SKM-1 (cell line): ENCODE data around the gene TPM1.

Experiments
- DNase-seq: peaks from one replicate; lab custom pipeline; 2025; ENCODE audit not compliant: unreplicated experiment; lab: John Stamatoyannopoulos, UW

Gene TPM1

DNA sequence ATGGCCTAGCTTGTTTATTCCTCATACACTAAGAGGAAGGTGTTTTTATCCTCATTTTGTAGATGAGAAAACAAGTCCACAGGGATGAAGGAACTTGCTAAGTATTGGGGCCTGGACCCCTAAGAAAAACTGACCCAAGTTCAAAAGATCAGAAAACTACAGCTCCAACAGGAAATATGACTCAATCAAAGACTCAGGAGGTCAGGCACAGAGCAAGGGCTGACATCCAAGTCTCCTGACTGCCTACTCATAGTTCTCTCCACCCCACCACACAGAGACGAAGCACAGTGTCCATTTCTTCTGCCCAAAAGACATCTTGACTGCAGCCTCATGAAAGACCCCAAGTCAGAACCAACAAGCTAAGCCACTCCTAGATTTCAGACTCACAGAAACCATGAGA, 26.9 kb upstream of the TPM1 start:
- no peak for DNase-seq

DNA sequence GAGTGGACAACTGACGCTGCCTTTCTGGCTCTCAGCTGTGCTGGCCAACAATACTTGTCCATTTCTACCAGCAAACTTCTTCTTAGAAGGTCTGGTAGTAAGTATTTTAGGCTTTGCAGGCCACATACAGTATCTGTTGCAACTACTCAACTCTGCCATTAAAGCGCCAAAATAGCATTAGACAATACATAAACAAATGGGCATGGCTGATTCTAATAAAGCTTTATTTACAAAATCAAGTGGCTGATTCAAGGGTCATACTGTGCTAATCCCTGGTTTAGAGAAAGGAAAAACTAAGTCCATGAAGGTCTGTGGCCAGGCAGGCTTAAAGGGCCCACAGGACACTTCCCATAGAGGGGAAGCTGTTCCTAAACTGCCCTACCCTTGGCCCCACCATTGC, 26.3 kb upstream of the TPM1 start:
- DNase-seq: no peak

DNA sequence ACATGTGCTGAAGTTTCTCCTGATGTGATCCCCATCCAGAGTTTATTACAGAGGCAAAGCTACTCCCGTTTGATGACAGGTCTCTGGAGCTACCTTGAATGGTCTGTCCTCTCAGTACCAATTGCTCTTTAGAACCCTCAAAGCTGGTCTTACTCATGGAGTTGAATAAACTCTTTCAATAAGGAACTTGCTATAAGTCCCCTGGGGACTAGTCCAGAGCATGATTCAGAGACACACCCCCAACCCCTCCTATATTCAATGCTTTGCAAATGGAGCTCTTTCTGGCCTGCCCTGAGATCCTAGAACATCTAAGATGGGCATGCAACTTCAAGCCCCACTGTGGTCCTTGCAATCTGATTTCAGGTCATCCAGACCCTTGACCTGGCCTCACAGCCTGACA, 23.9 kb upstream of the TPM1 start:
- DNase-seq: no peak

DNA sequence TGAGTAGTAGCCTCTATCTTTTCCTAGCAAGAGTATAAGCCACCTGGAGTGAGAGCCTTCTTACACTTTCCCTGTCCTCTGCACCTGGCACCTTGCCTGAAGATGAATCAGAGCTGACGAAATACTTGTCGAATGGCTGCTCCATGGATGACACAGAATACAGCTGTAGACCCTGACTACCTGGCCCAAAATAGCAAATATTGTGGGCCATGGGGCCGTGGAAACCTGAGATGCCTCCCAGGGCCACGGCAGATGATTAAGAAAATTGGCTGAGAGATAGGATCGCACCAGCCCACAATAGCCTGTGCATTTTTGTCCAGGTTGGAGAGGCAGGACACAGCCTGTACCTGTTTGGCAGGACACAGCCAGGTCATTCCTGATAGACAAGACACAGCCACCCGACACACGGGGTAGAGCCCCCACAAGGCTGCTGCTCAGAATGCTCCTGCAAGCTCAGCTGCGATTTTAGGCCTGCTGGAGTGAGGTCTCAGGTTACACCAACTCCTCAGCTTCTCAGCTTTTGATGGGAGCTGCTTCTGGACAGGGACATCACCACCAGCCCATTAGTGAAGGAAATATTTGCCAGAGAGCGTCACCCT, 22.9 kb upstream of the TPM1 start:
- DNase-seq: no peak

DNA sequence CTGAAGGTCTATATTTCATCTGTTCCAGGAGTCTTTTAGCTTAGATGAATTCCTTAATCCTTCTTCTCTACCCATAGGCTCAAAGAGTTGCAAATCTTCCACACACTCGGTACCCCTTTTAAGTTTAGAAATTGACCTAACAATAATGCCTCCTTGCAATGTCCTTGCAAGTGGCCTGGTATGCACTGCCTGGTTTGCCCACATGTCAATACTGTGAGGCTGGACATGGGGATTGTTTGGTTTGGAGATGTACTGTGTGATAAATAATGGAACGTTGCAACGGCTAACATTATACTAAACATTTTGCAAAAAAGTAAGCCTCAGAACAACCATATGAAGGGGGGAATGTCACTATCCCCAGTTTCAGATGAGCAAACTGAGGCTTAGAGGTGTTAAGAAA, 22.4 kb upstream of the TPM1 start:
- DNase-seq: no peak

DNA sequence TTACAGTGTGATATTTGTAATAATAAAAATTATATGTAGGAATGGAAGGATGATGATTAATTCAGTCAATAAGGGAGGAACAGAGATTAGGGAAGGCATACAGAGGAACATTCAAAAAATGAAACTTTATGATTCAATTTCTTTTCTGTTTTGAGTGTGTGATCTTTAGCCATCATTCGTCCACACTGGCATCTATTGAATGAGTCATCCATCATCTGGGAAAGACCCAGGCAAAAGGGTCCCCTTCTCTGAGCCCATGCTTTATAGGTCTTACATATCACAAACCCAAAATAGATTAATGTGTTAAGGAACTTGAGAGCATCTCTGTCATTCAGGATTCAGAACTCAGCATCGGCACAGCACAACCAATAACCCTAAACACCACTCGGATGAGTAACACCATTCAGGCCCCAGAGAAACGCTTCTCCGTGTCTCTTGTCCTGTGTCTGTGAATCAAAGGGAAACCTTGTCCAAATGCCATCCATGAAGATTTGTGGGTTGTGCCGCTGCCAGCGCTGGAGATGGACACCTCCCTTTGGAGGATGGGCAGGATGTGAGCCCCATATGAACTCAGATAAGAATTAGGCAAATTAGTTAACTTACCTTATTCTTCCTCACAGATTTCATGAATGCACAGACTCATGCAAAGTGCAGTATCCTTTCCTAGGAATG, 21.7 kb upstream of the TPM1 start:
- no peak for DNase-seq

DNA sequence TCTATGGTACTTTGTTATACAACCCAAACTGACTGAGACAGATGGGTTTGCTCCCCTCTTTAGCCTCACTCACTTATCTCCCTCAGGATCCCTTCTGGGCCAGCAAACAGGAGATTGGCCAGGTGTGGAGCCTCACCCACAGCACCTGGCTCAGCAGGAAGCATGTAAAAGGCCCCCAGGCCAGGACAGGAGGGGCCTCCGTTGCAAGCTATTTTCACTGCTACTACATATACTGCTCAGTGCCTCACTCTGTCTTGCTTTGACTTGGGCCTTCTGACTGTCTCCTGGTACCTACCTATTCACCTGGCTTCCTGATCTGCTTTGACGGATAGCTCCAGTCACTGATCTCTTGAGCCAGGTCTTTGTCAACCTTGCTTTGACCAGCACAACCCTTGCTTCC, 20.4 kb upstream of the TPM1 start:
- no peak for DNase-seq

DNA sequence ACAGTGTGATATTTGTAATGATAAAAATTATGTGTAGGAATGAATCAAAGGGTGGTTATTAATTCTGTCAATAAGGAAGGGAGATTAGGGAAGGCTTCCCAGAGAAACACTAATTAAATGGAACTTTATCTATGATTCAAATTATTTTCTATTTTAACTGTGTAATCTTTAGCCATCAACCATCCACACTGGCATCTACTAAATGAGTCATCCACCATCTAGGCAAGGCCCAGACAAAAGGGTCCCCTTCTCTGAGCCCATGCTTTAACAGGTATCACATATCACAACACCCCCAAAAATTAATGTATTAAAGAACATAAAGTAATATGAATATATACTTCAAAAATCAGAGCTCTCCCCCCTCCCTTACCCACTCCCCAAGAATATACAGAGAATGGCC, 19.9 kb upstream of the TPM1 start:
- no peak for DNase-seq

DNA sequence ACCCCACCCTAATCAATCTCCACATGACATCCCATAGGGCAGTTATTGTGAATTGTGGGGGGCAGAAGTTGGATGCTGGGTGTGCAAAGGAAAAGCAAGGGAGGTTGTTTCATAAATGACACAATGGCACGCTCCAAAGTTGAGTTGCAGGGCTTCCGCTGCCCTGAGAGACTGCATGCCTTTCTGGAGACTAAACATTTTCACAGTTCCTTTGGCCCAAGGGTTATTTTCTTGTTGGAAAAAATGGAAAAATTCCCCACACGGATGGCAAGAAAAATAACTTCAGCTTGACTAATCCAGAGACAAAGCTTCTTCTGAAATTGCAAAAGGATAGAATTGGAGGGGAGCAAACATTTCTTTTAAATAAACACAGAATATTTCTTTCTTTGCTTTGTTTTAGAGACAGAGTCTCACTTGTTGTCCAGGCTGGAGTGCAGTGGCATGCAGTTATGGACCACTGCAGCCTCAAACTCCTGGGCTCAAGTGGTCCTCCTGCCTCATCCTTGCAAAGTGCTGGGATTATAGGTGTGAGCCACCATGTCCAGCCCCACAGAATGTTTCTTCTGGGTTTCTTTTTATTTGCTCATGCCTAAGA, 19.1 kb upstream of the TPM1 start:
- DNase-seq: no peak

DNA sequence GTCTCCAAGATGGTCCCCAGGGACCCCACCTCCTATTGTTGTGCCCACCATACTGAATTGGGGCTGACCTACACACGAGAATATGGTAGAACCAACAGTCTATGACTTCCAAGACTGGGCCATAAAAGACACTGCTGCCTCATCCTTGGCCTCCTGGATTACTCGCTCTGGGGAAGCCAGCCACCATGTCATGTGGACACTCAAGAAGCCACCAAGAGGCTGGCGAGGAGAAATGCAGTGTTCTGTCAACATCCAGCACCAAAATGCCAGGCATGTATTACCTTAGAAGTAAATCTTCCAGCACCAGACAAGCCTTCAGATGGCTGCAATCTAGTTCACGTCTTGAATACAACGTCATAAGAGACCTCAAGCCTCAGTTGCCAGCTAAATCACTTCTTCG, 17.1 kb upstream of the TPM1 start:
- no peak for DNase-seq

DNA sequence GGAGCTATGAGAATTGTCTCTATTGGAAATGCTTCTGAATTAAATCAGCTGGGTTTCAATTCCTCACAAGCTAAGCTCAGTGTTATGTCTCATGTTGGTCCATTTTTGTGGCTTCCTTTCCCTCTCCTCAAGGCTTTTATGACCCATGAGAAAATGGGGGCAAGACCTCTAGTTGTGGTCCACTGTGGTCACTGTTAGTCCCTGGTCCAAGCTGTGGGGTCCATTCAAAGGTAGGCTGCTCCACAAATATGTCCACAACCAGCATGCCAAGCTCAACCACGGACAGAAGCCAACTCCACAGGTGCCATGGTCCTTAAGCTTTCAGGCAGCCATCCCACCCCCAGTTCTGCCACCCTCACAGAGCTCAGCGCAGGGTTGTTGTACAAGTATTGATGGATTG, 14.9 kb upstream of the TPM1 start:
- no peak for DNase-seq

DNA sequence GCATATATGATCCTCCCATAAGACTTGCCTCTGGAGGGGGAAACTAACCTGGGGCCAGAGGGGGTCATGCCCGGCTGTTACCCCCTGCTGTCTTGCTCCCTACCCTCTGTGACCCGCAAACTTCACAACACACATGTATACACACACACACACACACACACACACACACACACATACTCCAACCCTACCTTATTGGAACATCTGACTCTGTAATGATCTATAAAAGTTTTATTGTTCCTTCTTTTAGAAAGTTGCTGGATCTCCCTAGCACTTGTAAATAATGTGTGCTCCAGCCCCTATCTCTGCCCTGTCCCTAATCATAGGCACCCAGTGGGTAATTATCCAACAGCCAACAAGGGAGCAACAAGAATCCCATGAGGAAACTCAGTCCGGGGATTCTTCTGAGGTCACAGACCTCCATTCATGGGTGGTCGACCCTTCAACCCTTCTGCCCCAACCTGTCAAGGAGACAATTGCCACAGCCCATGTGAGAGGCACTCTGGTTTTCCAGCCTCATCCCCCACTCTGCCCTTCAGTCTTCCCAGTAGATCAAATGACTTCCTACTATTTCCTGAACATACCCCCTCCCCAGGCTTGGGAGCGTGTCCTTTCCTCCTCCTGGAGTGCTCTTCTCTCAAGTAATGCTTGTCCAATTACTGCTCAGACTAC, 14.0 kb upstream of the TPM1 start:
- DNase-seq: no peak

DNA sequence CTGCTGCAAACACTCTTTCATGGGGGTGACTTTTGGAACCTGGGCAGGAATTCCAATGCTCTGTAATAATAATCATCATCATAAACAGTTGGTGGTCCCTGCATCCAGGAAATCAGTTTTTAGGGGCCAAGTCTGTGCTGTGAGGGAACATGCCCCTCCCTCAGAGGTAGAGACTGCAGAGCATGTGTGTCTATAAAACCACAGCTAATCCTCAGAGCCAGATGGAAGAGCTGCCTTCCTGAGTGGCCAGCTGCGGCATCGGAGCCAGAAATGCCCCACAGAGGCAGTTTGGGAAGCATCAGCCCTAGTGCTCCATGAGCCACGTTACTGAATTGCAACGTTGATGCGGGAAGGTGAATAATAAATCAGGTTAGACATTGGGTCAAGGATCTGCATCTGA, 12.9 kb upstream of the TPM1 start:
- DNase-seq: no peak

DNA sequence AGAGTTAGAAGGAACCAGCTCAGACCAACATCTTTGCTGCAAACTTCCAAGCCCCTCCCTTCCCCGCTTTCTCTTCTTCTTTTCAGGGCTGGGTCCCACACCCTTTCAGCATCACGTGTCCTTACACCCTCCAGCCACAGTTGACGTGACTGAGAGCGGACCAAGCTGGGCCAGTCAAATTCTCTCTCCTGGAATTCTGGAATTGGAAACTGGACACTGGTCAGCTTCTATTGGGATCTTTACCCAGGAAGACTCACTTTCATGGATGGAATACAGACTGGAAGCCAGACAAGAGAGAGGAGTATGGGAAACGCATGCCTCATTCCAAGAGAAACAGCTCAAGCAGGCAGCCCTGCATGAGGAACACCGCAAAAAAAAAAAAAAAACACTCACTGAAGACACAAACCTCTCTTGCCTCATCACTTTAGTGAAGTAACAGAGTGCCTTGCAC, 12.4 kb upstream of the TPM1 start:
- no peak for DNase-seq

DNA sequence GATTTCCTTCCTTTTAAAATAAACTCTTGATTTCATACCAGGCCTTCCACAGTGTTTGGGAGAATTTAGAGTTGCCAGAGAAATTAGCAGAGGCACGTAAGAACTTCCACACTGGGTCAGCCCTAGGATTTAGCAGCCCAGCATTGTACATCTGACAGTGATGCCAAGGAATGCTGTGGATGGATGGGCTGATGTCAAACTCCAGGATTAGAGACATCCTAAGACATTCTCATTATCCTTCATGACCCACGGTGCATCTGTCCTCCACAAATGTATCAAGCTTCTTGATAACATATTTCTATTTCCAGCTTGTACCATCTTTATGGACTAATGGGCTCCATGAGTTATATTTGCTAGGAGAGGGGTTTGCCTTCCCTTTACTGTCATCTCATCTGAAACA, 8.0 kb upstream of the TPM1 start:
- DNase-seq: no peak

DNA sequence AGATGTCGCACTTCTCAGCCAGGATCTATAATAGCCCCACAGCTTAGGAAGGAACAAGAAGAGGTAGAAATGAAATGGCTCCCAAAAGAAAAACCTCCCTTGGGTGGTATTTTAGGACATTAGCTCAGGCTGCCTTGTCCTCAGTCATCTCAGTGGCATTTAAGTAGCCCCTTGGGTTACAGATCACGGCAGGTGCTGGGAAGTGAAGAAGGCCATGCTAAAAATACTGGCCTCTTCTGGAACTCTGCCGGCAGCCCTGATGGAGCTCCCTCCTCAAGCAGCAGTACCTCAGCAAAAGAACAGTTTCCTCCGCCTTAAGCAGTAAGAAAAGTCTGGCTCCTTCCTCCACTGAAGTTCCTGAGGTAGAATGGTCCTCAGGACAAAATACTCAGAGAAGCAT, 7.3 kb upstream of the TPM1 start:
- DNase-seq: no peak

DNA sequence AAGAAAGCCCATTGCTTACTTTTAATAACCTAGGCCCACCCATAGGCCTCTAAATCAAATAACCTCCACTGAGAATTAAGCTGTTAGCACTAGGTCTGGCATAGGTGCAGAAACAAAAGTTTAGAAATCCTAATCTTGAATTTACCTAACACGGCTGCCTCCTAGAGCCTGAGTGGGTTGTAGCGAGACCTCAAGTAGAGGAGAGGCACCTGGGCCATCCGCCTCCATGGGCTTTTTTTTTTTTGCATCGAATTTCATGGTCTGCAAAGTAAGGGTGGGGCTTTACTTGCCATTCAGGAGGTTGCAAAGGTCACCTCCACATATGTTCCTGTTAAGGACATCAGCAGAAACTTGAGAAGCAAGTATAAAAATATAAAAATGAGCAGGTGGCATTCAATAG, 6.6 kb upstream of the TPM1 start:
- no peak for DNase-seq

DNA sequence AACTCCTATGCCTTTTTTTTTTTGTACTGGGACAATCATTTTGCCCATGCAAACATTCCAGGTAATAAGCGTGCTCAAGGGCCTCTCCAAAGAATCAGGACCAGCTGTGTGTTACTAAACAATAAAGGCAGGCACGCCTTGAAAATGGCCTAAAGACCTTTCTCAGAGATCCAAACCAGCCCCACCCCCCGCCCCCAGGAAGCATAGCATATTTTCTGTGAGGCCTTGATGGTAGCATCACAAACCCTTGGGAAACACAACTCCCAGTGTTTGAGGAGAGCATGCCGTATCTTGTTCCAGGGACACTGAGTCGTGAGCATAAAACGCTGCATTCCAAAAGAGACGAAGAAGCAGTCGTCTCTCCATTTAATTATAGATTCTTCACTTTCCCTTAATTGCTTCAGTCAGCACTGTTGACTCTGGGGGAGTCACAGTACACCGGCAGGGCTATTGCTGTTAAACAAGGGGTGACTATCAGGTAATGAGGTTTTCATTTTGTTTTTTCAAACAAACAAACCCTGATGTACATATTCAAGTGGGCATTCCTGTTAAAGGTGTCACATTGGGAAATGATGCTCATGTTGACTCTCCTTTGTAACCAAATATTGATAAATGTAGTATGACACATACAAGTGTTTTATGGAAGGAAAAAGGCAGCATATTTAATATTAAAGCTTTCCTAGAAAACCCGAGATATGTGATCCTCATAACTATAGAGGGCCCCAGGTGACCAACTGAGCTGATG, 4.4 kb upstream of the TPM1 start:
- DNase-seq: no peak

DNA sequence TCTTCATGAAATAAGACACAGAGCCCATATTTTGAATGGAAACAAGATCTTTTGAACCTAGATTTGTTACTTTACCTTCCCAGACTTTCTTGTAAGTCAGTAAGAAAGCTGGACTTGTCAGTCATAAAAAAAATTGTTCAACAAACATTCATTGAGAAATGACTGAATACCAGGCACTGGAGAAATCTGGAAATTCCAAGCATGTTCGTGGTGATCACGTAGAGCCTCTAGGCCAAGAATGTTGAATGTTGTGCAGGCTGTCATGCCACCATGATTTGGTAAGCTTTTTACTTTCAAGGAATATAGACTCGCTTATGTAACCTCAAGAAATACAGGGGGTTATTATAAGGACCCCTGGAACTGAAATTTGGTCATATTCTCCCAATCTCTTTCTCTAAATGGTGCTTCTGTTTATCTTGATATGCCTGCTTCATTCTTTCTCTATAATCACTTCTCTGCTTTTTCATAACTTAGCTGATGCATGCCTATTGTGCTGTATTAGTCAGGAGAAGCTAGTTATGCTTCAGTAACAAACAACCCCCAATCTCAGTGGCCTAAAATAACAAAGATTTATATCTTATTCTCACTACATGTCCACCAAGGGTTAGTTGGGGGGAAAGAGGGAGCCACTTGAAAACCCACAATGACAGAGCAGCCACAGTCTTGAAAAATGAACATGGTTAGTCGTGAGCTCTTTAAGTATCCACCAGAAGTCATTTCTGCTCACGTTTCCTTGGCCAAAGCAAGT, 3.4 kb upstream of the TPM1 start:
- DNase-seq: no peak

DNA sequence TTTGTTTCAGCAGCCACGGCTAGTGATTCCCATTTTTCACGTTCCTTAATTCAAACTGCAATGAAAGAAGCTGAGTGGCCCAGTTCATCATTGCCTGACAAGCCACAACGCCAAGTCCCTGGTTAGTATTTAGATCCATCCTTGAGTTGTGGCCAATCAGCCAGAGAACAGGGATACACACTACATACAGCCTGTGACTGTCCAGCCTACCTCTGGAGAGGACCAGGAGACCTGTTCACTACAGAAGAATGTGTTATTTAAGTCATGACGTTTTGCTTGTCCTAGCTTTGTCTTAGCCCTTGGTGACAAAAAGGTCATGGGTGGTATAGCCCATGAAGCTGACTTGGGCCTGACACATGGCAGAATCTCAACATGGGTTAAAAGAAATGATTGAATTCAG, 2.7 kb upstream of the TPM1 start:
- DNase-seq: no peak

DNA sequence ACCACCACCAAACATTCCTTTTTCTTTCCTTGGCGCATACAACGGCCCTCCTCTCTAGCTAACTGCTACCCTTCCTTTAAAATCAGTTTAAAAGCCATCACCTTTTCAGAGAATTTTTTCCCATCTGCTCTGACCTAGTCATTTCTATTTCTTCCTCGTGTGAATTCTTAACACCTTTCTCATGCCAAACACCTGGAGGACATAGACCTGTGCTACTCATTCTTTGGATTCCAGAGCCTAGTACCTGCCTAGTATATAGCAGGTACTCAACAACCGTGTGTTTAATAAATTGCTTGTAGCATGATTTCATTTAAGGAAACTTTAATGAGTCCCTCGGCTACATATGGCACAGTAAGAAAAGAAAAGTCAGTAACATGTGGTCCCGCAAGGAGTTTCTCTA, 2.0 kb upstream of the TPM1 start:
- no peak for DNase-seq
